GM10248 (cell line): ENCODE results near the gene DENND6A.

Experiments used
- CTCF ChIA-PET: fragments of 300-600 bp; sonication (Branson Sonifier 250); formaldehyde crosslinking; extraction: SDS; loops from one replicate; lab custom pipeline; 2021; ENCODE audit warnings: antibody characterized with exemption; lab: Yijun Ruan, JAX
- POLR2A ChIA-PET: fragments of 350-650 bp; sonication (Branson Sonifier 250); formaldehyde crosslinking; extraction: SDS; loops from one replicate; lab custom pipeline; 2020; ENCODE audit warnings: antibody characterized with exemption; lab: Yijun Ruan, JAX
- DNase-seq: peaks from one replicate; pipeline ENCODE4 v3.0.0; 2012; ENCODE audit errors: extremely low spot score
- CTCF ChIP-seq: IDR thresholded peaks from 2 replicates; pipeline ENCODE4 v1.5.1; 2012; ENCODE audit warnings: mild to moderate bottlenecking, low read depth; ENCODE audit errors: extremely low read depth, missing control alignments, control extremely low read depth

Gene DENND6A

GRCh38 chr3:57692396-57693147, at the start of gene DENND6A:
Gene DENND6A, minus strand, starts transcription at chr3:57693077. Its CDS starts 59 bp downstream, at chr3:57693018.
- no peak for TF ChIP-seq CTCF
- ChIA-PET CTCF (interaction anchor here (1.3 kb wide), 1 partner anchor 295 kb away, joined by 3 read pairs; no protein-coding TSS in a partner anchor), POLR2A (interaction anchor here (1.0 kb wide), 1 partner anchor 97 kb away, joined by 3 read pairs; no protein-coding TSS in a partner anchor)
- peak; percentile 99 for DNase-seq

- POLR2A ChIA-PET: no interaction called here
- CTCF ChIA-PET: no interaction called here
- no peak for TF ChIP-seq CTCF
- no peak for DNase-seq
Measured at GRCh38 chr3:57740027-57740426, 47.1 kb upstream of the DENND6A start.

GRCh38 chr3:57738391-57738790, 45.5 kb upstream of the DENND6A start:
- ChIA-PET CTCF (interaction anchor here (1.1 kb wide), 1 partner anchor 12 kb away, joined by 3 read pairs; no protein-coding TSS in a partner anchor), POLR2A (no interaction called here)
- no peak for TF ChIP-seq CTCF
- no peak for DNase-seq

- POLR2A ChIA-PET: no interaction called here
- no peak for TF ChIP-seq CTCF
Measured at GRCh38 chr3:57737840-57738239, 45.0 kb upstream of the DENND6A start.

GRCh38 chr3:57735405-57735804, 42.5 kb upstream of the DENND6A start:
- ChIA-PET POLR2A (no interaction called here), CTCF (interaction anchor here (1.0 kb wide), 1 partner anchor 13 kb away, joined by 3 read pairs; no protein-coding TSS in a partner anchor)
- DNase-seq: no peak
- no peak for TF ChIP-seq CTCF

More at GRCh38 chr3:57737840-57738239, 45.0 kb upstream of the DENND6A start:
- CTCF ChIA-PET: interaction anchor here (1.1 kb wide), 1 partner anchor 12 kb away, joined by 3 read pairs; no protein-coding TSS in a partner anchor
- no peak for DNase-seq

GRCh38 chr3:57733790-57734189, 40.9 kb upstream of the DENND6A start:
- ChIA-PET POLR2A (no interaction called here), CTCF (no interaction called here)
- TF ChIP-seq CTCF: no peak
- DNase-seq: no peak
